Measurements from ENCODE around the gene LACTBL1. TPM values are rescaled to one million over a fixed set of nuclear protein-coding genes. Genes with fewer than 3 reads are reported as not detected.
"Not testable (repeated sequence)": the region's sequence is repeated elsewhere in the genome, so short reads cannot be mapped to it uniquely, and the experiment has no call there.

LACTBL1 gene
- total RNA-seq (not detected), polyA plus RNA-seq (not detected)
- long read RNA-seq, donor 1, result 0 reads
- long read RNA-seq, donor 2, result 0 reads

- no peaks in the 10 kb centered on the region for H3K36me3 ChIP-seq (ENCODE audit: control insufficient read depth in 1 of 2, insufficient read depth in 2 of 2, low read length in 1 of 2)
- H3K27ac ChIP-seq (ENCODE audit: low read depth in 1 of 2, low read length in 2 of 2), result no peak within 1 kb of the TSS
- 70 to 81% methylated on average over 5 of the region's 5 CpGs for WGBS, 2 donors
- H3K27me3 ChIP-seq (ENCODE audit: control insufficient read depth in 1 of 2, insufficient read depth in 2 of 2, low read length in 1 of 2), result no peaks in the 10 kb centered on the region
- DNase-seq (peak in 1 of 2 donors; percentile 30), ATAC-seq (ENCODE audit: low FRiP score) (no peak)
- H3K4me1 ChIP-seq (ENCODE audit: control insufficient read depth in 1 of 2, insufficient read depth in 2 of 2, low read length in 2 of 2), result no peaks in the 10 kb centered on the region
- H3K9me3 ChIP-seq (ENCODE audit: control insufficient read depth, low read length), result no peaks in the 10 kb centered on the region
- no peak within 1 kb of the TSS for H3K4me3 ChIP-seq (ENCODE audit: low read length in 2 of 2)
- intact Hi-C loops (cut with DNase I), result loop anchor here in 1 of 2 donors (10.0 kb wide), 1 partner anchor 212 kb away; no protein-coding TSS in a partner anchor
These were observed at the start of gene LACTBL1 for GRCh38 chr1:22972760-22973159. Gene LACTBL1 (minus strand): TSS chr1:22972866. CDS start chr1:22972316, 550 bp downstream.

- H3K4me1 ChIP-seq (ENCODE audit: control insufficient read depth in 1 of 2, insufficient read depth in 2 of 2, low read length in 2 of 2), result peaks cover 2 to 4% of the 10 kb centered on the region in 2 donors
- intact Hi-C loops (cut with DNase I), result no loop called here
- no peak overlapping the region for H3K27ac ChIP-seq (ENCODE audit: low read depth in 1 of 2, low read length in 2 of 2)
- H3K36me3 ChIP-seq (ENCODE audit: control insufficient read depth in 1 of 2, insufficient read depth in 2 of 2, low read length in 1 of 2), result no peaks in the 10 kb centered on the region
- no peak for ATAC-seq (ENCODE audit: low FRiP score)
- no peaks in the 10 kb centered on the region for H3K27me3 ChIP-seq (ENCODE audit: control insufficient read depth in 1 of 2, insufficient read depth in 2 of 2, low read length in 1 of 2)
- H3K9me3 ChIP-seq (ENCODE audit: control insufficient read depth, low read length), result no peaks in the 10 kb centered on the region
- 83 to 95% methylated on average over 2 of the region's 2 CpGs for WGBS, 2 donors
- no peak overlapping the region for H3K4me3 ChIP-seq (ENCODE audit: low read length in 2 of 2)
- DNase-seq, result no peak
These were observed 49.2 kb upstream of the LACTBL1 start for GRCh38 chr1:23021834-23022233.

DNA sequence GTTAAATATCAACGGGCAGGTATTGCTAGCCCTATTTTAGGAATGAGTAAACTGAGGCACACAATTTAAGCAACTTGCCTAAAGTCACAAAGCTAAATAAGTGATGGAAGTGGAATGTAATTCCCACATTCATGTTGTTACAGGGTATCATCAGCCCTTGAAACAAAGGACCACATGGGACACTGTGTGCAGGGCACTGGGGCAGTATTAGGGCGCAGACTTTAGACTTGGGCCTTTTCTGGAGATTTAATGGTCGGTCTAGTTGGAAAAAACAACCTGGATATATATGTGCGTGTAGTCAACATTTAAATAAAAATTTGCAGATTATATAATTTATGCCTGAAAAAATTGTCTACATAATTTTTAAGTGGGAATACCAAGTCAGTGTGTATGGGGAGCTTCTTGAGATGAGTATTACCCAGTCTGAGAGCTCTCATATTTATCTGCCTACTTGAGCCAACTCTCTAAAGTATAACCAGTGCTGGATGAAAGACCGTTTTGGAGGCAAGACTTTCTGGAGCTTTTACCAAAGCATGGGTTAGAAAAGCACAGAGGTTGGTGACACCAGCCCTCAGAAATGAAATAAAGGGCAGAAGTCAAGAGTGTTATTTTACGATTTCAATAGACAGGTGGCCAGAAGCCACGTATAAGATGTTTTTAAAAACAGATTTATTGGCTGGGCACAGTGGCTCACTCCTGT is 48.2 kb upstream of the LACTBL1 start:
- intact Hi-C loops (cut with DNase I), result no loop called here
- no peak overlapping the region for H3K27ac ChIP-seq (ENCODE audit: low read depth in 1 of 2, low read length in 2 of 2)

DNA sequence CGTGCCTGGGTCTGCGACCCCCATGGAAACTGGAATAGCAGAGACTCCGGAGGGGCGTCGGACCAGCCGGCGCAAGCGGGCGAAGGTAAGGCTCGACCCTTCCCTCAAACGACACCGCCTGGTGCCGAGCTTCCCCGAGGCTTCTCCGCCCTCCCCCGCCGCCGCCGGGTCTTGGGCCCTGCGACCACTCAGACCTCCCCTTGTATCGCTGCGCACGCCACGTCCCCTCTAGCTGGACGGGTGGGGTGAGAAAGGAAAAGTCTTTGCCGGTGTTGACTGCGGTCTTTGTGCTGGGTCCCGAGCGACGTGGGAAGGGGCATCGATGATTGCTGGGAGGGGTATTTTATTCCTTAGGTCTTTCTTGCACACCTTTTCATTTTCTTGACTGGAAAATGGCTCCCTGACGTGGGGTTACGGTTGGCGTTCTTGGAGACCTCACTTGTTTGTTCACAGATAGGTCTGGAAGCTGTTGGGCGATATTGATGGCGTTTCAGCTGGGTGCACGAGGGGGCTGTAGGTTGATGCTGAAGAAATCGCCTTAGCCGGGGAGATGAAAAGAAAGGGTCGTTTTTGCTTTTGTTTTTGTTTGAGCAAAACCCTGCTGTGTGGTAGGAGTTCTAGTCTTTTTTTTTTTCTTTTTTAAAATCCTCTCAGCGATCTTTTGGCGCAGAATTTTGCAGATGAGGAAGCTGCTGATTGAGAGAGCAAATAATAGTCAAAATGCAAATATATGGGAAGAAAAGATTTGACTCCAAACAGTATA is 47.4 kb upstream of the LACTBL1 start:
- WGBS, 2 donors, result 0 to 1% methylated on average over 42 of the region's 42 CpGs
- H3K27ac ChIP-seq (ENCODE audit: low read depth in 1 of 2, low read length in 2 of 2), result peak overlapping the region in 1 of 2 donors; percentile 22
- ATAC-seq (ENCODE audit: low FRiP score) (peak; percentile 52), DNase-seq (peak; percentile 56 to 81)
- no peaks in the 10 kb centered on the region for H3K36me3 ChIP-seq (ENCODE audit: control insufficient read depth in 1 of 2, insufficient read depth in 2 of 2, low read length in 1 of 2)
- H3K9me3 ChIP-seq (ENCODE audit: control insufficient read depth, low read length), result no peaks in the 10 kb centered on the region
- intact Hi-C loops (cut with DNase I), result no loop called here
- H3K4me1 ChIP-seq (ENCODE audit: control insufficient read depth in 1 of 2, insufficient read depth in 2 of 2, low read length in 2 of 2), result peaks cover 2 to 4% of the 10 kb centered on the region in 2 donors
- peak overlapping the region; percentile 71 to 87 for H3K4me3 ChIP-seq (ENCODE audit: low read length in 2 of 2)
- no peaks in the 10 kb centered on the region for H3K27me3 ChIP-seq (ENCODE audit: control insufficient read depth in 1 of 2, insufficient read depth in 2 of 2, low read length in 1 of 2)

More for the DNA sequence above, 48.2 kb upstream of the LACTBL1 start:
- Histone ChIP-seq H3K27me3 (ENCODE audit: control insufficient read depth in 1 of 2, insufficient read depth in 2 of 2, low read length in 1 of 2) (no peaks in the 10 kb centered on the region), H3K36me3 (ENCODE audit: control insufficient read depth in 1 of 2, insufficient read depth in 2 of 2, low read length in 1 of 2) (no peaks in the 10 kb centered on the region), H3K9me3 (ENCODE audit: control insufficient read depth, low read length) (no peaks in the 10 kb centered on the region), H3K4me3 (ENCODE audit: low read length in 2 of 2) (peak overlapping the region; percentile 71 to 87), H3K4me1 (ENCODE audit: control insufficient read depth in 1 of 2, insufficient read depth in 2 of 2, low read length in 2 of 2) (peaks cover 2 to 4% of the 10 kb centered on the region in 2 donors)
- WGBS, 2 donors, result 30 to 32% methylated on average over 7 of the region's 7 CpGs
- ATAC-seq (ENCODE audit: low FRiP score) (no peak), DNase-seq (no peak)

DNA sequence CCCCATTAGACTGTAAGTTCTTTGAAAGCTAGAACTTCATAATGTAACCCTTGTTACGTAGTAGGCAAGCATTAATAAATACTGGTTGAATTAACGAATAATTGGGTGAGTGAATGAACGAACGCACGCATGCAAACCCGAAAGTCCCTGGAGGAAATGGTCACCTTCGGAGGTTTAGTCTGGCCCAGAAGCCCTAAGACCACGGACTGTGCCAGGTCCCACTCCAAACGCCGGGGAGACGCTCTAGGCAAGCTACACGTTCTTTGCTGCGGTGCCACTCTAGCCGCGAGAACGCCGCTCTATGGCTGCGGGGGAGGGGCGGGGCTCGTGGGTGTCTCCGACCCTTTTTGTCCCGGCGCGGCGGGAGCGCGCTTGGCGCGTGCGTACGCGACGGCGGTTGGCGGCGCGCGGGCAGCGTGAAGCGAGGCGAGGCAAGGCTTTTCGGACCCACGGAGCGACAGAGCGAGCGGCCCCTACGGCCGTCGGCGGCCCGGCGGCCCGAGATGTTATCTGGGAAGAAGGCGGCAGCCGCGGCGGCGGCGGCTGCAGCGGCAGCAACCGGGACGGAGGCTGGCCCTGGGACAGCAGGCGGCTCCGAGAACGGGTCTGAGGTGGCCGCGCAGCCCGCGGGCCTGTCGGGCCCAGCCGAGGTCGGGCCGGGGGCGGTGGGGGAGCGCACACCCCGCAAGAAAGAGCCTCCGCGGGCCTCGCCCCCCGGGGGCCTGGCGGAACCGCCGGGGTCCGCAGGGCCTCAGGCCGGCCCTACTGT is 46.6 kb upstream of the LACTBL1 start, which contains the start of gene KDM1A:
Gene KDM1A, plus strand, starts transcription at position 375 of the 769 bp plus-strand sequence. Its CDS starts 129 bp downstream, at position 504.
- WGBS, 2 donors, result 1% methylated on average over 54 to 85 of the region's 85 CpGs
- peak within 1 kb of the TSS in 1 of 2 donors; percentile 22 for H3K27ac ChIP-seq (ENCODE audit: low read depth in 1 of 2, low read length in 2 of 2)
- no peaks in the 10 kb centered on the region for H3K36me3 ChIP-seq (ENCODE audit: control insufficient read depth in 1 of 2, insufficient read depth in 2 of 2, low read length in 1 of 2)
- ATAC-seq (ENCODE audit: low FRiP score) (peak; percentile 98), DNase-seq (peak; percentile 99)
- no peaks in the 10 kb centered on the region for H3K27me3 ChIP-seq (ENCODE audit: control insufficient read depth in 1 of 2, insufficient read depth in 2 of 2, low read length in 1 of 2)
- peaks cover 2 to 4% of the 10 kb centered on the region in 2 donors for H3K4me1 ChIP-seq (ENCODE audit: control insufficient read depth in 1 of 2, insufficient read depth in 2 of 2, low read length in 2 of 2)
- intact Hi-C loops (cut with DNase I), result no loop called here
- no peaks in the 10 kb centered on the region for H3K9me3 ChIP-seq (ENCODE audit: control insufficient read depth, low read length)
- peak within 1 kb of the TSS; percentile 71 to 87 for H3K4me3 ChIP-seq (ENCODE audit: low read length in 2 of 2)

DNA sequence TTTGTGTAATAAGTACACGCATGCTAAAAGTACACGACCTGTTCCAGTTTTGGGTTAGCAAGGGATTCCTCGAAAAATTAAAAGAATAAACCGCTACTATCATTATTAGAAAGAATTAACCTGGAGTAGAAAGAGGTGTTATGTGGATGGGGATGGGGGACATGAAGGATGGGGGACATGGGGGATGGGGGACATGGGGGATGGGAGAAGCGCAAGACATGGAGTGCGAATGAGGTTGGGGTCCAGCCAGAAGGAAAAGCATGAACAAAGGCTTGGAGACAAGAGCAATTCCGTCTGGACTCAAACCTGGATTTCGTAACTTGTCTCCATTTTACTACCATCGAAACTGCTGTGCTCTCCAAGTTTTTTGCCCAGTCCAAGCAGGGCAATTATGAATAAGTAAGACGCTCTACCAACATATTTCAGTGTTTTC is 46.0 kb upstream of the LACTBL1 start:
- WGBS, 2 donors, result 33 to 34% methylated on average over 10 of the region's 10 CpGs
- intact Hi-C loops (cut with DNase I), result no loop called here
- Histone ChIP-seq H3K4me1 (ENCODE audit: control insufficient read depth in 1 of 2, insufficient read depth in 2 of 2, low read length in 2 of 2) (peaks cover 2 to 4% of the 10 kb centered on the region in 2 donors), H3K36me3 (ENCODE audit: control insufficient read depth in 1 of 2, insufficient read depth in 2 of 2, low read length in 1 of 2) (no peaks in the 10 kb centered on the region), H3K9me3 (ENCODE audit: control insufficient read depth, low read length) (no peaks in the 10 kb centered on the region), H3K27me3 (ENCODE audit: control insufficient read depth in 1 of 2, insufficient read depth in 2 of 2, low read length in 1 of 2) (no peaks in the 10 kb centered on the region), H3K4me3 (ENCODE audit: low read length in 2 of 2) (peak overlapping the region; percentile 50 to 58), H3K27ac (ENCODE audit: low read depth in 1 of 2, low read length in 2 of 2) (no peak overlapping the region)
- DNase-seq, result no peak
- ATAC-seq (ENCODE audit: low FRiP score), result no peak

DNA sequence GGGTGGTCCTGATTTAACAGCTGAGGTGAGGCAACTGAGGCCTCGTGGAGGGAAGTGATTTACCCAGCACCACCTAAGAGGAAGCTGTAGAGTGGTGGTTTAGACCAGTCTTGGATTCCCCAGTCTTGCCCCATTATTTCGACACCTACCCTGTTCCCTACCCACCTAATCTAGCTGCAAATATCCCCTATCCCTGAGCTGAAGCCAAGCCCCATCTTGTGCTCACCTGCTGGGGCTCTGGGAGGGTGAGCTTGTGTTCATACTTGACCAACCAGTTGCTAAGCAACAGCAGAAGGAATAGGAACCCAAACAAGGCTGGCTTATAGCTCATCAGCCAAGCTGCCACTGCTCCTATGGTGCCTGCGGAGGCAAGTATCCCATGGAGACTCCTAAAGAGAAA is 41.0 kb upstream of the LACTBL1 start:
- WGBS, 2 donors, result 79 to 85% methylated on average over 3 of the region's 3 CpGs
- Histone ChIP-seq H3K27me3 (ENCODE audit: control insufficient read depth in 1 of 2, insufficient read depth in 2 of 2, low read length in 1 of 2) (no peaks in the 10 kb centered on the region), H3K36me3 (ENCODE audit: control insufficient read depth in 1 of 2, insufficient read depth in 2 of 2, low read length in 1 of 2) (no peaks in the 10 kb centered on the region), H3K4me1 (ENCODE audit: control insufficient read depth in 1 of 2, insufficient read depth in 2 of 2, low read length in 2 of 2) (no peaks in the 10 kb centered on the region), H3K27ac (ENCODE audit: low read depth in 1 of 2, low read length in 2 of 2) (no peak overlapping the region), H3K4me3 (ENCODE audit: low read length in 2 of 2) (no peak overlapping the region), H3K9me3 (ENCODE audit: control insufficient read depth, low read length) (no peaks in the 10 kb centered on the region)
- ATAC-seq (ENCODE audit: low FRiP score), result no peak
- no peak for DNase-seq
- intact Hi-C loops (cut with DNase I), result no loop called here

GRCh38 chr1:23010025-23010424 is 37.4 kb upstream of the LACTBL1 start:
- H3K27ac ChIP-seq (ENCODE audit: low read depth in 1 of 2, low read length in 2 of 2); DNase-seq; H3K4me1 ChIP-seq (ENCODE audit: control insufficient read depth in 1 of 2, insufficient read depth in 2 of 2, low read length in 2 of 2); ATAC-seq (ENCODE audit: low FRiP score); intact Hi-C loops (cut with DNase I); H3K36me3 ChIP-seq (ENCODE audit: control insufficient read depth in 1 of 2, insufficient read depth in 2 of 2, low read length in 1 of 2); H3K9me3 ChIP-seq (ENCODE audit: control insufficient read depth, low read length); H3K27me3 ChIP-seq (ENCODE audit: control insufficient read depth in 1 of 2, insufficient read depth in 2 of 2, low read length in 1 of 2); H3K4me3 ChIP-seq (ENCODE audit: low read length in 2 of 2): not testable (repeated sequence)
- 88 to 89% methylated on average over 8 of the region's 8 CpGs for WGBS, 2 donors

Data from aorta (tissue), 5 donors.